Ovary (tissue), 3 donors: ENCODE results near the gene HHAT.

Source experiments
- POLR2A ChIP-seq: fragments of 450-650 bp; IDR thresholded peaks from one replicate; pipeline ENCODE4 v1.6.1; 2017; ENCODE audit warnings: antibody characterized with exemption, mild to moderate bottlenecking, moderate library complexity
- TF ChIP-seq, protein P1 (sequence below), 3 donors: fragments of 450-650 bp in 2 of 3; fragments of 200-600 bp in 1 of 3; IDR thresholded peaks; one replicate each; pipeline versions ENCODE4 v1.5.1 to v1.8.0; 2016 to 2022; ENCODE audit warnings: antibody characterized with exemption in 3 of 3, mild to moderate bottlenecking in 1 of 3
- donor health status: DM: no; HTN: no; CAD: no.

DNA sequence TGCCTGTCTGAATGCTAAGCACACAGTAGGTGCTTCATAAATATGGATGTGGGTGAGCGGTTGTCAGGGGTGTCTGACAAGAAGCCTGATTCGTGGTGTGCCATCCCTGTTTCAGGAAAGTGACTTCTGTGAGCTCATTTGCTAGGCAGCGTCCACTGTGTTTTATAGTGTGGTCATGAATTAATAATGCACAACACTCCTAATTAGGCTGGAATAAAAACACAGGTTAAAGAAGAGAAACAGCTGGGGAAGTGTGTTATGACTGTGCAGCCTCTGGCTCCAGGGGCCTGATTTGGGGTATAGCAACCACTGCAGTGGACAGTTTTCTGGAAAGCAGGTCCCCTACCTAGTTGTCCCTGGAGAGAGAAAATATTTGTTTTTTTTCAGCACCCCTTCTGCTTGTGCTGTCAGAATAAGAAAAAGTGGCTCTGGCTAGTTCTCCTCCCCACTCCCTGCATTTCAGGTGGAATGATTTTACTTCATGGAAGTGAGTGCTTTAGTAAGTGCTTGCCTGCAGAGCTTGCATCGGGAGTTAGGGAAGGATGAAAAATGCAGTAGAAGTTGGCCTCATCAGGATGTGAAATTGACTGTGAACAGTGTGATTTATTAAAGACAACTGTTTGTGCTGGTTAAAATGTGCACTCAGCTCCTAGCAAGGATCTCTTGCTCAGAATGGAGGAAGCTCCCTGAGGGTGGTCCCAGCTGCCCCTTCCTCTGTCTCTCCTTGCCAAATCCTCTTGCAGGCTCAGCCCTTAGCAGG lies 333.8 kb downstream of the HHAT start:
- TF ChIP-seq, protein P1, sequence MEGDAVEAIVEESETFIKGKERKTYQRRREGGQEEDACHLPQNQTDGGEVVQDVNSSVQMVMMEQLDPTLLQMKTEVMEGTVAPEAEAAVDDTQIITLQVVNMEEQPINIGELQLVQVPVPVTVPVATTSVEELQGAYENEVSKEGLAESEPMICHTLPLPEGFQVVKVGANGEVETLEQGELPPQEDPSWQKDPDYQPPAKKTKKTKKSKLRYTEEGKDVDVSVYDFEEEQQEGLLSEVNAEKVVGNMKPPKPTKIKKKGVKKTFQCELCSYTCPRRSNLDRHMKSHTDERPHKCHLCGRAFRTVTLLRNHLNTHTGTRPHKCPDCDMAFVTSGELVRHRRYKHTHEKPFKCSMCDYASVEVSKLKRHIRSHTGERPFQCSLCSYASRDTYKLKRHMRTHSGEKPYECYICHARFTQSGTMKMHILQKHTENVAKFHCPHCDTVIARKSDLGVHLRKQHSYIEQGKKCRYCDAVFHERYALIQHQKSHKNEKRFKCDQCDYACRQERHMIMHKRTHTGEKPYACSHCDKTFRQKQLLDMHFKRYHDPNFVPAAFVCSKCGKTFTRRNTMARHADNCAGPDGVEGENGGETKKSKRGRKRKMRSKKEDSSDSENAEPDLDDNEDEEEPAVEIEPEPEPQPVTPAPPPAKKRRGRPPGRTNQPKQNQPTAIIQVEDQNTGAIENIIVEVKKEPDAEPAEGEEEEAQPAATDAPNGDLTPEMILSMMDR (IDR thresholded peaks at IDR 0.05), result no peak
- TF ChIP-seq POLR2A, result no peak
